Stimulated activated CD4-positive, alpha-beta T cell treated with anti-CD3 and anti-CD28 coated beads, Interleukin-4, amount 100 ng/mL, for 4 hours (primary cell): ENCODE data around the gene NEK9.
"Not testable (repeated sequence)": the region's sequence is repeated elsewhere in the genome, so short reads cannot be mapped to it uniquely, and the experiment has no call there.

Experiments
- DNase-seq, 2 experiments: peaks; one replicate each; pipeline ENCODE4 v3.0.0-alpha.2; 2020

The NEK9 gene

DNA sequence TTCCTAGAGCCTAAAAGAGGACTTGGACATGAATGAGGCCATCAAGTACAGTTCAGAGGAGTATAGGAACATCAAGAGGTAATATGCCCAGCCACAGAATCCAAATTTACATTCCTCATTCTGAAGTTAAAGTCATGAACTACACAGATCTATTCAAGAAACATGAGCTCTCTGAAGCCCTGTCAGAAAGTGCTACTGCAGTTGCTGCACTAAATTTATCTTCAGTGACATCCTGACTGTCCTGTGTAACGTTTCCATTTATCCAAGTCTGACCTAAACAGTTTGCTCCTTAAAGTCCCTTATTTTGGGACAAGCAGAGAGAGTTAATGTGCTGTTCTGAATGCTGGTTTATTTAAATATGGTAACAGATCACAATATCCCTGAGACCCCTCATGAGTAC is 28.2 kb downstream of the NEK9 start:
- no peak for DNase-seq

DNA sequence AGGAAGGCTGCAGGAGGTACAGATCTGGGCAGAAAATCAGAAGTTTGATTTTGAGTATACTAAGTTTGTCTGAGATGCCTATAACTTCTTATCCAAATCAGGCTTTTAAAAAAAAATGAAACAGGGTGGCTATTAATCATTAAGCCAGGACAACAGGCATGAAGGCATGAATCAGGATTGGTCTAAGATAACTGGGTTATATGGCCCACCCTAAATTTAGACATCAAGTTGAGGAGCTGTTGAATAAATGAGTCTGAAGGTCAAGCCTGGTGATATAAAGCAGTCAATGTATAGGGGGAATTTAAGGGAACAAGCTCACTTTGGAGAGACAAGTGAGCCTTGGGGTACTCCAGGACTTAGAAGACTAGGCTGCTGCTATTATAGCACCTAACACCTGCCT is 28.6 kb downstream of the NEK9 start:
- no peak for DNase-seq

DNA sequence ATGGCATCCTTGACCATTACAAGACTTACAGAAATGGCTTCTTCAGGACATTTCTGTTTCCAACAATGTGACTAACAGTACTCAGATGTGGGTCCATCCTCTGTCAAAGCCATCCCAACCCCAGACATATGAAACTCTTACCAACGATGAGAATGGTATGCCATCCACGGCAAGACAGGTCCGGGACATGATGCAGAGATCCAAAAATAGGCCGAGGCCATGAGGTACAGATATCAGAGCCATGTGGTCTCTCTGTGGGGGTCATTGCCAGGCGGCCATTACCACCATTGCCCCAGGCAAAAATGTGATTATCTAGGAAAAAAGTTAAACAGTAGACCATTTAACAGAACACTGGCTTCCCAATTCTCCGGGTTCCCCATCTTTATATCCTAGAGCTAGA is 29.9 kb downstream of the NEK9 start:
- DNase-seq: no peak

DNA sequence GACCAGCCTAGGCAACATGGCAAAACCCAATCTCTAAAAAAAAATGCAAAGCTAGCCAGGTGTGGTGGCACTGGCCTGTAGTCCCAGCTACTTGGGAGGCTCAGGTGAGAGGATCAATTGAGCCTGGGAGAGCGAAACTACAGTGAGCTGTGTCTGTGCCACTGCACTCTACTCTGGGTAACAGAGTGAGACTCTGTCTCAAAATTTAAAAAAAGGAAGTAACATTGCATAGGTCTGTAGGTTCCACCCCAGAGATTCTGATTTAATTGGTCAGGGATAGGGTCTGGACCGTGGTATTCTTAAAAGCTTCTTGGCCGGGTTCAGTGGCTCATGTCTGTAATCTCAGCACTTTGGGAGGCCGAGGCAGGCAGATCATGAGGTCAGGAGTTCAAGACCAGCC is 31.2 kb downstream of the NEK9 start:
- DNase-seq: no peak

DNA sequence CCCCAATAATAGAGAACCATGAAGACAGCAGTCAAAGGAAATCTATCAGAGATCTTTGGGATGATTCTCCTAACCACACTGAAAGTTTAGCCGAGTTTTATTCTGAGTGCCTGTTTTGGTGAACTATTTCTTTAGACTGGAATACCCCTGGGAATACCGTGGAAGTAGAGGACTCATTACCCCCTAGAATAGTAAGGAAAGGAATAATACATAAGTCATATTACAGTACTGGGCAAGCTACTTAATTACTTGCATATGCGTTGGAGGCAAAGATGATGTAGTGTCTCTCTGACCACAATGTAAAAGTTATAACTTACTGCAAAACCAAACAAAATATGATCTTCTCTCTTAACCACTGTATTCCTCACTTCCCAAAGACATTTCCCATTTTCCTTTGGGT is 32.0 kb downstream of the NEK9 start:
- DNase-seq: no peak

DNA sequence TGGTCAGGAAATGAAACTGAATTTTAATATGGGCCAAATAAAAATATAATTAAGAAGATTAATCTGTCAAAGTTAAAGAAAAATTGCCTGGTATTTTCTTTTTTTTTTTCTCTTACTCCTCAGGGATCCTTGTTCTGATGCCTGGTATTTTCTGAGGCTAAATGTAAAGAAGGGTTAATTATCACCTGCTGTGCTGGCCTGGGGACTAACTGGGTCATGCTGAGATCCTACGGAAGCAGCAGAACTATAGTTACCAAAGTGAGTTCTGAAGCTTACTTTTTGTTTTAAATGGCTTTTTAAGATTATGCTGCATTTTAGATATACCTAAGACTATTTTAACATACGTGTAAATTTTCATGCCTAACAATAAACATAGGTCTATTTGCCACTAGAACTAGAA is 34.1 kb downstream of the NEK9 start:
- DNase-seq: no peak

DNA sequence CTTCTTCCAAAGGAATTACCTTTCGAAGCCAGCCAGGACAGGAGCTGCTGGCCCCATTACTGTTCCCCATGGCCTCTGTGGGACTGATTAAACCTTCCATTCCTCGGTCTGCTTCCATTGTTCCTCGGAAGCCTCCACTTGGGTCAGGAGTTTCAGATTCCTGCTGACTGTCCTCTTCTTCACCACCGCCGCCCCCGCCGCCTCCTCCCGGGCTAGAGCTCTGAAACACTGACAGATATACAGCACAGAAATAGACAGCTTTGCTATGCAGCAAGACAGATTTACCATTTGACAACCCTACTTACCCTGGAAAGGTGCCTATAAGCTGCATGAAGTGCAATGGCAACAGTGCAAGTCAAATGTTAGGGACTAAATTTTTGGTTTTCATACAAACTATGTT is 35.6 kb downstream of the NEK9 start:
- DNase-seq: no peak

DNA sequence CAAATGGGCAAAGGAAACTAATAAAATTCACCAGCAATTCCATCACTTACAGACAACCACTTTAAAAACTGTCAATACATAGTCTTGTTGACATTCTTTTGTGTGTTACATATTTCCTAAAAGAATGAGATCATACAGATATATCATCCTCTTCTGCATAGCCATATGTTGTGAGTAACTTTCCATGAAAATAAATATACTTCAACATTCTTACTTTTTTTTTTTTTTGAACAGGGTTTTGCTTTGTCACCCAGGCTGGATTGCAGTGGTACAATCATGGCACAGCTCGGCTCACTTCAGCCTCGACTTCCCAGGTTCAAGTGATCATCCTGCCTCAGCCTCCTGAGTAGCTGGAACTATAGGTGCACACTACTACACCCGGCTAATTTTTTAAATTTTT is 36.5 kb downstream of the NEK9 start:
- no peak for DNase-seq

DNA sequence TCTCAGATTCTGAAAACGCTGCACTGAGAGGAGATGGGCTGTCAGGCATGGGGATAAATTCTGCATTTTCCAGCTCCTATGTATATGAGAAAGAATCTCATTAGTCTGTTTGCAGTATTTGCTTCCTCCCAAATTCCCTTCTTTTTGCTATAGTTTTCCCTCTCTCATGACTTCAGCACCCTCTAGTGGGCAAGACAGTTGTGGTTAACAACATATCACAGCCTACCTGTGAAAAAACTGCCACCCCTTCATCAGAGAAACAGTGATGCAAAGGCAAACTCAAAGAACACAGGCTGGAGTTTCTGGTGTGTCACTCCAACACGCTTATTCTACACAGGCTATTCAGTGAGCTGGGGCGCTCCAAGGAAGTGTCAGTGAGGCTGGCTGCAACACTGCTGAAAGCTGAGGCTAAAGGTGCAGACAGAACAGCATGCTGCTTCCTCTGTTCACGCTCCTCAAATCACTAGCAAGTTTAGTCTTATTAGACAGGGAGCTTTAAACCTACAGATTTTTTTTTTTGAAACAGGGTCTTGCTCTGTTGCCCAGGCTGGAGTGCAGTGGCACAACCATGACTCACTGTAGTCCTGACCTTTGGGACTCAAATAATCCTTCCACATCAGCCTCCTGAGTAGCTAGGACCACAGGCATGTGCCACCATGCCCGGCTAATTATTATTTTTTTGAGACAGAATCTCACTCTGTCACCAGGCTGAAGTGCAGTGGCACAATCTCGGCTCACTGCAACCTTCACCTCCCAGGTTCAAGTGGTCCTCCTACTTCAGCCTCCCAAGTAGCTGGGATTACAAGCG is 38.1 kb downstream of the NEK9 start:
- peak in 1 of 2 experiments; percentile 25 for DNase-seq

DNA sequence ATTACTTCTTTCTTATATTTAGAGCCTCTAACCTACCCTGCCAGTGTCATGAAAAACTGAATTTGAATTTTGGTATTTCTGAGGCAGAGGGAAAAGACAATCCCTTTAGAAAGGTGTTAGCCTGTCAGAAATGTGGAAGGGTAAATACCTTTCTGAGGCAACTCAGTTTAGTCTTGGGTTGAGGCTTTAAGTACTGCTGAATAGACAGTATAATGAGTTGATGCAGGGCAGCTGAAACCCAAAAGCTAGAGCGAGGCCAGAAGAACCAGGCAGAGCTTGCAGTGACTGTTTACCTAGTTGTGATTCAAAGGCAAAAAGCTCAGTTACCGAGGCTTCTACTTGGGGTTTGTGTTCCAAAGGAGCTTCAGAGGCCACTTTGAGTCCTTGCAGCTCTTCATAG is 38.7 kb downstream of the NEK9 start:
- DNase-seq: no peak

DNA sequence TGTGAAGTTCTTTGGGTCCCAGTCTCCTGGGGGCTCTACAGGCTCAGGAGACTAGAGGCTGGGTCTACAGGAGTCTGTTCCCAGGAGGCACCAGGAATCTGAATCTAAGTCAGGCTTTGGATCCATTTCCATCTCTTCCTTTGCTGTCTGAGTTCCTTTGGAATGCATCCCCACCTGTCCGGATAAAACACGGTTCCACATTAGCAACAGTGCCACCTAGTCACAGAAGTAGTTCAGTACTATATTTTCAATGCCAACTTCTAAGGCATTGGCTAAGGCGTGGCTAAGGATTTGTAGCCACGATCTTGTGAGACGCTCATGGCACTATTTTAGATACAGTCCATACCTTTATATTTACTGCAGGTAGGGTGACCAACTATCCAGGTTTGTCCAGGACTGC is 42.3 kb downstream of the NEK9 start:
- DNase-seq: no peak

DNA sequence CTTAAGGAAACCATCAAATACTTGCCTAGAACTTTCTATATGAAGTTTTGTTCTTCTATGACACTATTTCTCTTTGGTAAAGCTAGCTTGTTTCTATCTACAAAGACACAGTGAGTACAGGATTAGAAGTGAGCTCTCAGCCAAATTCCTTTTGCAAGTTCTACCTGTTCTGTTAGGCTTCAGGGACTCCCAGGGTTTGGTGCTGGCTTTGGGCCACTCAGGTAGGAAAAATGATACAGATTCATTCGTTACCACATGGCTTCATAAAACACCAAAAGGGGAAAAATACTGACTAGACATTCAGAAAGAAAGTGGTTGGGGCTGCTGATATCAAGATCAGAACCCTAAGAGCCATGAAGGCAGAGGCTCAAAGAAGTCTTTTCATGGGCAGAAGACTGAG is 43.6 kb downstream of the NEK9 start:
- no peak for DNase-seq

DNA sequence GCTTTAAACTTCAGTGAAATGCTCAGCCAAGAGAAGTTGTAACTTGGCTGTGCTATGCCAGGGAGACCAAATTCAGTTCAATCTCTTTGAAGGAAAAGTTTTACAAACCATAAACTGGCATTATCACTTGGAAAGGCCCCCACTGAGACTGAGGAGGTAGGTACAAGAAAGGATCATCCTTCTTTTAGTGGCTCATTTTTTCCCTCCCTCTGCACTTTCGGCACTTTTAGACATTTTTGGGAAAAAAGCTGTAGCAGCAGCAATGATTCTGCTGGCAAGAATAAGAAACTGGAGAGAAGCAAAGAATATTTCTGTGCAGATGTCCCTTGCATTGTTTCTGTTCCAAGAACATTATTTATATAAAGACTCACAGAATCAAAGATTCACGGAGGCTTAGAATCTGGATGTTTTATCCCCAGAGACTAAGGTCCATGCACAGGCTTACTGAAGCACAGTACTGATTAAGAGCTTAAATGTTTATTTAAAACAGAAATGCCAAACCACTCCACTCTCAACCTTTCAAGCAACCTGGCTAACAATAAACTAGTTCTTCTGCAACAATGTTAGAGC is 45.1 kb downstream of the NEK9 start:
- no peak for DNase-seq

DNA sequence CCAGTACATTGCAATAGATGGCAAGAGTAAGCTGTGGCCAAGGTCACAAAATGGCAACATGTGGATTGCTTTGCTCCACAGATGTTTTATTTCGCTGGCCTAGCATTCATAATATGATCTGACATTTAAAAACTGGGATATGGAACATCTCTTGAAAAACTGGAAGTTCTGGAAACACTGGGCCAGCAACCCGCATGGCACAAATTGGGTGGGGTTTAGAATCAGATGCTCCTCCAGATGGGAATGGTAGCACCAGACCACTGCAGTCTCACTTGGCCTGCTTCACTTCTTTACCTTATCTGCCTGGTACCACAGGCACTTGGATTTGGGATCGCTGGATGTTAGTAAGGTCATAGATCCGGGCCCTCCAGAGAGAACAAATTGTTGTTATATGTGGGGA is 47.3 kb downstream of the NEK9 start:
- DNase-seq: no peak

DNA sequence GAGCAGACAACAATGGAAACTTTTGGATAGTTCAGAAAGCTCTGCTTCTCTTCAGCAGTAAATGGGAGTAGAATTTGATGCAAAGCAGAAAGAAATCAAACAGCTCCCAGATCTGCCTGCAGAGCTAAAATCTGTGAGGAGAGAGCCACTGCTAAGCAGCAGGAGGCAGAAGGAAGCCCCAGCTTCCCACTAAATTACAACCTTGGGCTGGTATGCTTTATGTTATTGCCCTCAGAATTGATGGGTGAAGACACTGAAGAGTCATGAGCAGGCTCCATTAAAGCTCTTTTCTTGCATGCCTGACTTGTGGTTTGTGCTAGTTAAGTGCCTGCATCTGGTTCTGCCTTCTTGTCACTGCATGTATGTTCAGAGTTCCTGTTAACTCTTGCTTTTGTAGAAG is 49.1 kb downstream of the NEK9 start:
- DNase-seq: no peak

DNA sequence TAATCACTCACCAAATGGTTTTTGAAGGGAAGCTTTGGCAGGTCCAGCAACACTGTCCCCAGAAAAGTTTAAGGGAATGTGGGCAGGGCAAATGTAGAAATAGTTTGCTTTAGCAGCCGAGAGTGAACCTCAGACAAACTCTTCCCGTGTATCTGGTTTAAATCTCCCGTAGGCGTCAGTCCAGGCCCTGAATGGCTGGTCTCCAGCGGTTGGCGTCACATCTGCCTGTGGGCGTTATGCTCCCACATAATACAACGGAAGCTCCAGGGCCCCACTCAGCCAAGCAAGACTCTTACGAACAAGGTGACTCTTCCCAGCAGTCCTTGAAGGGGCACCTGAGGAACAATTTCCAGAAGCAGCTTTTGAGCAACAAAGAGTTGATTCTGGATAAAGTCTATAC is 56.5 kb downstream of the NEK9 start:
- no peak for DNase-seq

DNA sequence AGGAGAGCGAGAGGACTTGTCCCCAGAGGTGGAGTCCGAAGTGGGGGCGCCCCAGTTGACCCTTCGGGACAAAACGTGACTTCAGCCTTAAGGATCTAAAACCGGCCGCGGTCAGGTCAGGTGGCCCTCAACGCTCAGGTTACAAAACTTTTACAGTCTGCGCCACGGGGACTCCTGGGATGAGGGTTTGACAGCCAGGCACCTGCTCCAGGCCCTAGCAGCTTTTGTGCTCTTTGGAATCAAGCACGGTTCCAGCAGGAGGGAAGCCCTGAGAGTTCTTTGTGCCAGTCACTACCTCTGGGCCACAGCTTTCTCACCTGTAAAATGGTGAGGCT is 57.1 kb downstream of the NEK9 start:
- DNase-seq: no peak

DNA sequence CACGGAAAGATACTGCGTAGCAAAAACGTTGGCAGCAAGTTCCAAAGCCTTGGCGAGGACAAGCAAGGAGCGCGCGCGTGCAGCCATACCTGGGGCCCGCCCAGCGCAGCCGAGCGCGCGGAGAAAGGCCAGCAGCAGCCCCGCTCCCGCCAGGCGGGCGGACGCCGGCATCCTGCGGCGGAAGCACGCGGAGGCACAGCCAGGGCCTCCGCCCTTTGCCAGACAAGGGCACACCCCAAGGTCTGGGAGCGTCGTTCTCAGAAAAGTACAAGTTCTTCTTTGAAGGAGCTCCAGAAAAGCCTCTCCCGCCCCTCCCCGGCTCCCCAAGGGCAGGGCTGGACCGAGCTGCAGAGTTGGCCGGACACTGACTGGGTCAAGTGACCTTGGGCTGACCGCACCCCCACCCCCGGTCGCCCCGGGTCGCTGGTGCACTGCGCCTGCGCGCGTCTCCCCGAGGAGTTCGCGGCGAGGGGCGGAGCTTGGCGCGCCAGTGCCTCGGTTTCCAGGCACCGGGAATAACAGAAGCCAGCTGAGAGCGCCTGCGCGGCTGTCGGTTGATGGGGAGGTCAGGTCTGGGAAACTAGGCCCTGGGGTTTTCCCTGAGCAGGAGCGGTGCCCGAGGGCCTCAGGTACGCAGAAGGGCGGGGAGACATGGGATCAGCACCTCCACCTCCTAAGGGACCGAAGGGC is 57.6 kb downstream of the NEK9 start, which contains the start of gene ZC2HC1C:
ZC2HC1C (plus strand) TSS at position 521 of the 690 bp plus-strand sequence. CDS start 933 bp downstream, outside the sequence.
- DNase-seq: peak; percentile 44 to 68

DNA sequence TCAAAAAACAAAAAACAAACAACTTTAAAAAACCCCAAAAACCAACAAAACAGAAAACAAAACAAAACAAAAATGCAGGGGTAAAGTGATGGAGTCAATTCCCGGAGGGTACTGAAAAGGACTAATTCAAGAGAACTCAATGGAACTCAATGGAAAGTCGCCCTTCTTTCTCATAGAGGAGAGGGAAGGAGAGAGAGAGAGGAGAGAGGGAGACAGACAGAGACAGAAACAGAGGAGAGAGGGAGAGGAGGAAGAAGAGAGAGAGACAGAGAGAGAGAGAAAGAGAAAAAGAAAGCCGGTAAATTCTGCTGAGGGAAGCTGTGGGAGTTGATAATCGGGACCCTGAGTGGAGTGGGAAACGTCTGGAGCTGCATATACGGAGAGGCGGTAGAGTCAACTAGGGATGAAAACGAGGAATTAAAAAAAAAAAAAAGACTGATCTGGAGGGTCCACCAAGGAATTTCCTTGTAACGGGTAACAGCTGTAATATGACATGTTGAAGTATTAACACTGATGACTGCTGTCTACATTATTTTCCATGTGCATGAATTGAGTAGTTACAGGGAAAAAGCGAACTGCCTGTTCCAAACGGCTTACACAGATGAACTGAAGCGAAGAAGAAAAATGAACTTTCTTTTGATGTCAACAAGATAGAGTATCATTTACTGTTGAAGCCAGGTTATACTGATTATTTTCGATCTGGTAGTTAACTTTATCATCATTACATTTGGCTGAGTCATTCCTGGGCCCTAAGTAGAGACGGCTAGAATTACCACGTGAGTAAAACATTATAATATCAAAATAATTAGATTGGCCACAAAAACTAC is 58.3 kb downstream of the NEK9 start:
- no peak for DNase-seq

DNA sequence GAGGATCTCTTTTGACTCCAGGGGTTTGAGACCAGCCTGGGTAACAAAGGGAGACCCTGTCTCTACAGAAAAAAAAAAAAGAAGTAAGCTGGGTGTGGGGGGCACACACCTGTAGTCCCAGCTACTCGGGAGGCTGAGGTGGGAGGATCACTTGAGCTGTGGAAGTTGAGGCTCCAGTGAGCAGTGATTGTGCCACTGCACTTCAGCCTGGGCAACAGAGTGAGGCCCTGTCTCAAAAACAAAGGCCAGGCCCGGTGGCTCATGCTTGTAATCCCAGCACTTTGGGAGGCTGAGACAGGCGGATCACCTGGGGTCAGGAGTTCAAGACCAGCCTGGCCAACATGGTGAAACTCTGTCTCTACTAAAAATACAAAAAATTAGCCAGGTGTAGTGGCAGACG is 59.1 kb downstream of the NEK9 start:
- not testable (repeated sequence) for DNase-seq

DNA sequence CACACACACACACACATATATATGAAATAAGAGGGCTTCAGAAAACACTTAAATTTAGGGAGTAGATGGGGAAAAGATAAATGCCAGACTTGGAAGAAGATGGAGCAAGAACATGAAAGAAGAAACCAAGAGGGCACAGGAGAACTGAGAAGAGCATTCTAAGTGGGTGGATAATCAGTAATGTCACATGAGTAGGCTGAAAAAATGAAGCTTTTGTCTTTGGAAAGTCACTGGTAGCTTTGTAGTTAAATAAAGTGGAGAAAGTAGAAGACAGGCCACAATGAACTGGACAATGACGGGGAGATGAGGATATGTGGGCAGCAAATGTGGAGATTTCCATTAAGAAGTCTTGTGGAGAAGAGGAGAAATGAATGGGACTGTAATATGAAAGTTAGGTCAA is 59.6 kb downstream of the NEK9 start:
- DNase-seq: no peak

DNA sequence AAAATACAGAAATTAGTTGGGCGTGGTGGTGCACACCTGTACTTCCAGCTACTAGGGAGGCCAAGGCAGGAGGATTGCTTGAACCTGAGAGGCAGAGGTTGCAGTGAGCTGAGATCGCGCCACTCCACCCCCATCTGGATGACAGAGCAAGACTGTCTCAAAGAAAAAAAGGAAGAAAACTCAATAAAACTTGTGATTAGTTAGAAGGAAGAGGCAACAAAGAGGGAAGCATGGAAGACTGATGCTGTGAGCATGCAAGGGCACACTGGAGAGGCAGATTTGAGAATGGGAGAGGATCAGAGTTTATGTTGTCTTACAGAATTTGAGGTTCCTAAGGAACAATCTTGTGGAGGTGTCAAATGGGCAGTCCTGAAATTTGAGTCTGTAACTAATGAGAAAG is 60.2 kb downstream of the NEK9 start:
- DNase-seq: no peak

DNA sequence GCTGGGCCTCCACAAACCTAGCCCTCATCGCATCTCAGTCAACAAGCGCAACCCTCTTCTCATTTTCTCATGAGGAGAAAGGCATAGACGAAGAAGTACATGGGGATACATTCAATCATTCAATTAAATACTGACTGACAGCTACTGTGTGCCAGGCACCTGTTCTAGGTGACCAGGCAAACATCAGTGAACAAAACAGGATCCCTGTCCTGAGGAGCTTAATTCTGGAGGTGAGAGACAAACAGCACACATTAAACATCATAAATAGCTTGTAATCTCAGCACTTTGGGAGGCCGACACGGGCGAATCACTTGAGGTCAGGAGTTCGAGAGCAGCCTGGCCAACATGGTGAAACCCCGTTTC is 62.7 kb downstream of the NEK9 start:
- no peak for DNase-seq
